GM21381 (cell line): ENCODE data around the gene RSPO1.
"Not testable (repeated sequence)": the region's sequence is repeated elsewhere in the genome, so short reads cannot be mapped to it uniquely, and the experiment has no call there.

Experiments
- ATAC-seq: cut with Tn5 transposase; IDR thresholded peaks from one replicate; pipeline ENCODE4 v1.9.1; 2021; ENCODE audit warnings: mild to moderate bottlenecking, moderate library complexity; ENCODE audit not compliant: unreplicated experiment

The RSPO1 gene

GRCh38 chr1:37634244-37634991 is at the start of gene RSPO1:
TSS of gene RSPO1 (minus strand) at chr1:37634892. CDS start at chr1:37629661, 5,231 bp downstream.
- ATAC-seq, result no peak

GRCh38 chr1:37684182-37684581 is 49.5 kb upstream of the RSPO1 start:
- not testable (repeated sequence) for ATAC-seq

GRCh38 chr1:37682334-37682987 is 47.8 kb upstream of the RSPO1 start:
- ATAC-seq, result no peak

GRCh38 chr1:37680933-37681332 is 46.2 kb upstream of the RSPO1 start:
- no peak for ATAC-seq

GRCh38 chr1:37677808-37678207 is 43.1 kb upstream of the RSPO1 start:
- ATAC-seq, result no peak

GRCh38 chr1:37677143-37677439 is 42.4 kb upstream of the RSPO1 start:
- no peak for ATAC-seq

- ATAC-seq, result peak; percentile 61
Observed at GRCh38 chr1:37676281-37677142, 41.8 kb upstream of the RSPO1 start.

- no peak for ATAC-seq
Observed at GRCh38 chr1:37673920-37674319, 39.2 kb upstream of the RSPO1 start.

GRCh38 chr1:37672136-37672870 is 37.6 kb upstream of the RSPO1 start:
- ATAC-seq, result no peak

- ATAC-seq, result no peak
Observed at GRCh38 chr1:37671261-37671660, 36.6 kb upstream of the RSPO1 start.

GRCh38 chr1:37670133-37670532 is 35.4 kb upstream of the RSPO1 start:
- no peak for ATAC-seq

- ATAC-seq, result no peak
Observed at GRCh38 chr1:37667023-37667671, 32.5 kb upstream of the RSPO1 start.

- no peak for ATAC-seq
Observed at GRCh38 chr1:37666241-37666867, 31.7 kb upstream of the RSPO1 start.

GRCh38 chr1:37663426-37664000 is 28.8 kb upstream of the RSPO1 start:
- no peak for ATAC-seq

- ATAC-seq, result no peak
Observed at GRCh38 chr1:37662031-37662755, 27.5 kb upstream of the RSPO1 start.

- no peak for ATAC-seq
Observed at GRCh38 chr1:37661401-37661800, 26.7 kb upstream of the RSPO1 start.

GRCh38 chr1:37660664-37661063 is 26.0 kb upstream of the RSPO1 start:
- no peak for ATAC-seq

GRCh38 chr1:37658486-37658885 is 23.8 kb upstream of the RSPO1 start:
- no peak for ATAC-seq
